ENCODE data around the gene CDK5RAP1.
A peak's percentile ranks its signal among the peaks of the same experiment; 100 is the strongest.
"Not testable (repeated sequence)": the region's sequence is repeated elsewhere in the genome, so short reads cannot be mapped to it uniquely, and the experiment has no call there.

CDK5RAP1 gene, protein sequence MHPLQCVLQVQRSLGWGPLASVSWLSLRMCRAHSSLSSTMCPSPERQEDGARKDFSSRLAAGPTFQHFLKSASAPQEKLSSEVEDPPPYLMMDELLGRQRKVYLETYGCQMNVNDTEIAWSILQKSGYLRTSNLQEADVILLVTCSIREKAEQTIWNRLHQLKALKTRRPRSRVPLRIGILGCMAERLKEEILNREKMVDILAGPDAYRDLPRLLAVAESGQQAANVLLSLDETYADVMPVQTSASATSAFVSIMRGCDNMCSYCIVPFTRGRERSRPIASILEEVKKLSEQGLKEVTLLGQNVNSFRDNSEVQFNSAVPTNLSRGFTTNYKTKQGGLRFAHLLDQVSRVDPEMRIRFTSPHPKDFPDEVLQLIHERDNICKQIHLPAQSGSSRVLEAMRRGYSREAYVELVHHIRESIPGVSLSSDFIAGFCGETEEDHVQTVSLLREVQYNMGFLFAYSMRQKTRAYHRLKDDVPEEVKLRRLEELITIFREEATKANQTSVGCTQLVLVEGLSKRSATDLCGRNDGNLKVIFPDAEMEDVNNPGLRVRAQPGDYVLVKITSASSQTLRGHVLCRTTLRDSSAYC

DNA sequence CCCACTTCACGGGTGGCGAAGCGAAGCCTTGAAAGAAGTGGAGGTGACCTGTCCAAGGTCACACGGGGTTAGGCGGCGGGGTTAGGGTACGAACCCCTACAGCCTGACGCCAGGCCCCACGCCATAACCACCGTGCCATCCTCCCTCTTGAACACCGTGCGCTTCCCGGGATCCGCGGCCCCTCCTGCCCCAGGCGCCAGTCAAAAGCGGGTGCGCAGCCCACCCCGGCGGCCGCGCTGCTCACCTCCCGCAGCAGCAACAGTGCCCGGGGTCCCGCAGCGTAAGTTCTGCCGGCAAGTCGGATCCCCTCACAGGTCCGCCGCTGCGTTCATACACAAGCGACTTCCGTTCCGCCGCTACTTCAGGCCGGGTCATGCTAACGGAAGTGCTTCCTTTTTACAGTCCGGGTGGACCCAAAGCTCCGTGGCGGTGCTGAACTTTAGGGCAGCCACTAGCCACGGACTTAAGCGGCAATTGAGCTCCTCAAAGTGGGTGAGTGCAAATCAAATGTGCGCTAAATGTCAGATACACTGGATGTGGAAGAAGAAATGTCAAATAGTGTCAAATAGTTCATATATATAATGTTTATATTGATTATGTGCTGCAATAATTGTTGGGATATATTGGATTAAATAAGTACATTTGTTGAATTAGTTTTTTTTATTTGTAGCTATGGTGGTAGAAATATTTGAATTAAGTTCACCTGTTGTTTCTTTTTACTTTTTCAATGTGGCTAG, at the start of gene CDK5RAP1:
TSS of gene CDK5RAP1 (minus strand) at position 336 of the 737 bp plus-strand sequence. CDS start 4,455 bp downstream, outside the sequence.
- DNase-seq: peak; percentile 89

DNA sequence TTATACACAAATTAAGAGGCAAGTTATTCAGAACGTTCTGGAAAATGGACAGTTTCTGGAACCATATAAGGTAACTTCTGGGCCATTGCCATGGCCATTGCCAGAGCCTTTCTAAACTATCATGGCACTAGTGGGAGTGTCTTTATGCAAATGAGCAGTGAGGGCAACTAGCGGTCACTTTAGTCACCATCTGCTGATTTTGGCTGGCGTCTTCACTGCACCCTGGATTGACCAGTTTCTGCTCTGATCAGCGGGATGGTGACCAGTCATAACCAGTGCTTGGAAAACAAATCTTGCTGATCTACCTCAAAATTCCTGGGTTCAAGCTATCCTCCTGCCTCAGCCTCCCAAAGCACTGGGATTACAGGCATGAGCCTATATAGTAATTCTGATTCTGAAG, 49.5 kb upstream of the CDK5RAP1 start:
- DNase-seq: no peak

DNA sequence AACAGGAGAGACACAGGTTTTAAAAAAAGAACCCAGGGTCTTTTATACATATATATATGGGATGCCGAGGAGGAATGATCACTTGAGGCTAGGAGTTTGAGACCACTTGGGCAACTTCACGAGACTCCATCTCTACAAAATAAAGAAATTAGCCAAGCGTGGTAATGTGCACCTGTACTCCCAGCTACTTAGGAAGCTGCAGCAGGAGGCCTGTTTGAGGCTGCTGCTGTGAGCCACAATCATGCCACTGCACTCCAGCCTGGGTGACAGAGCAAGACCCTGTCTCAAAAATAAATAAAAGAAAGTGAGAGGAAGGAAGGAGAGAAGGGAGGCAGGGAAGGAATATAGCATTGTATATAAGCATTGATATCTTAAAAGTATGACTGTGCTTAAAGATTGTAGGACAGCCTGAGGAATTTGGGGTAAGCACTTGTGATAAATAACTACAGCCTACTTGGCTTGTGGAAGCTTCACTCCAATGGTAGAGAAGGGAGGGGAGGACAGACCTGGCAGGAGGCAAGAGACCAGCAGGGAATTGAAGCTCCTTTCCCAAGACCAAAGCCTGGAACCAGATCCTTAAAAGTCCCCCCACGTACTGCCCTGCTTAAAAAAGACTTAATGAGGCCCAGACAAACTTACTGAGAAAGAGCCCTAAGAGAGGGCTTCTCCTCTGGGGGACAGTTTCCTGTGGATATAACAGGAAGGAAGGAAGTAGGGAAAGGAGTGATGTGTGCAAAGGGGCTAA, 44.7 kb upstream of the CDK5RAP1 start:
- DNase-seq: no peak

DNA sequence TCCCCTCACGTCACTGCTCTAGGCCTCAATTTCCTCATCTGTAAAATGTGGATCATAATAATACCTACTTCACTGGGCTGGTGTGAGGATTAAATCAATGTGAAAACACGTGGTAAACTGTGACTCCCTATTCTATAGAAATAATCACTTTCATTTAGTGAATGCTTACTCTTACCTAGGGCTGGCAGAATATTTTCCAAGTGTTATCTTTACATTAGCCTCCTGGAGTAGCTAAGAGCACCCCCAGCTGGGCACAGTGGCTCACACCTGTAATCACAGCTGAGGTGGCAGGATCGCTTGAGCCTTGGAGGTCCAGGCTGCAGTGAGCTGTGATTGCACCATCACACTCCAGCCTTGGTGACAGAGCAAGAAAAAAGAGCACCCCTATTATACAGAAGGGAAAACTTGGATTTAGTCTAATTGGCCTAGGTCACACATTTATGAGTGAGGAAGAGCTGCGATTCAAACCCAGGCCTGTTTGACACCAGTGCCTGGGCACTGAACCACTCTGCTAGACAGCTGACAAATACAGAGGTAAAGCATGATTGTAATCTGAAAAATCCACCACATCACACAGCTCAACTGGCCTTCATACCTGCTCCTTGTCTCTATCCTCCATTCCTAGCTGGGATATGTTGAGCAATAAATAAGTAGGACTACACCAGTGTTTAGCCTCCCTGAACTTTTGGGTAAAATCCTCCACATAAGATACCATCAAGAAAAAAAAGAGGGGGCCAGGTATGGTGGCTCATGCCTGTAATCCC, 43.7 kb upstream of the CDK5RAP1 start:
- peak; percentile 41 for DNase-seq

DNA sequence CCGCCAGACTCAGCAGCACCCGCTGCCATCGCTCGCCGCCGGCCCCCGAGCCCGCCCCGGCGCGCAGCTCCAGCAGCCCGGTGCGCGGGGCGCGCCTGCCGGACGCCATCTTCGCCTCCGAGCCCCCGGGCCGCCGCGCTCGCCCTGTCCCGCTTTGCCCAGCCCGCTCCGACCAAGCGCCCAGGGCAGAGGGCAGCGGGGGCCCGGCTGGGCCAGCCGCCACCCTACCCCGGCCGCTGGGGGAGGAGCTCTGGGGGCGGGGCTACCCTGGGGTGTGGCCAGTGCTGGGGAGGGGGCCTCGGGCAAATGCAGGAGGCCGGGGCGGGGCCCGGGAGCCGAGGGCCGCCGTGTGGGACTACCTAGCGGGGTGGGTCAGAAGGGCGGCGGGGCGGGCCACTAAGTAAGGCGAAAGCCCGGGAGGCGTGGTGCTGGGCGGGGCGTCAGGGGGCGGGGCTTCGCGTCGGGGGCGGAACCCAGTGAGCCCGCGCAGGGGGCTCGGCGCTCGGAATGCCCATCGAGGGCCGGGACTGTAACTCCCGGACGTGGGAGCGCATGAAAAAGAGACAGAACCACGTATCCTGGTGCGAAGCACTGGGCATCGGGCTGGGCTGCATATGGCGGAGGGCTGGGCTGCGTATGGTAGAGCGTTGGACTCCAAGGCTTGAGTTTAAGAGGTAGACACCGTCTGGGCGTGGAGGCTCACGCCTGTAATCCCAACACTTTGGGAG, 42.4 kb upstream of the CDK5RAP1 start, which contains the start of gene SNTA1:
TSS of gene SNTA1 (minus strand) at position 252 of the 728 bp plus-strand sequence. CDS start at position 109, 143 bp downstream.
- DNase-seq: peak; percentile 93

DNA sequence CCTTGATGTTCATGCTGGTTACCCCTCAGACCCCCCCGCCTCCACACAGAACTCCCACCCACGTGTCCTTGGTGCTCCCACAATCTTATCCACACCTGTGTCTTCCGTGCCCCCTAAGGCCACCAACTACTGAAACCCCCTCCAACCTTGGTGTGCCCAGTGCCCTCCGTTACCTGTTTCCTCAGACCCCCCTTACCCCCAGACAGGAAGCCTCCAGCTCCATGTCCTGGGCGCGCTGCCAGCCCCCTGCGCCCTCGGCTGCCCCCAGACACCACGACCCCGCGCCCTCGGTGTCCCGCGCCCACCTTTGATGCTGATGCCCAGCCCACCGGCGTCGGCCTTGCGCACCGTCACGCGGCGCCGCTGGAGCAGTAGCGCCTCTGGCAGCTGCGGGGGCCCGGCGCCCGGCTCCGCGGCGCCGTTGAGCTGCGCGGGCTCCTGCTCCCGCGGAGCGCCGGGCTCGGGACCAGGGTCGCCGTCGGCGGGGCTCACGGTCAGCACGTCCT, 41.7 kb upstream of the CDK5RAP1 start:
- no peak for DNase-seq

DNA sequence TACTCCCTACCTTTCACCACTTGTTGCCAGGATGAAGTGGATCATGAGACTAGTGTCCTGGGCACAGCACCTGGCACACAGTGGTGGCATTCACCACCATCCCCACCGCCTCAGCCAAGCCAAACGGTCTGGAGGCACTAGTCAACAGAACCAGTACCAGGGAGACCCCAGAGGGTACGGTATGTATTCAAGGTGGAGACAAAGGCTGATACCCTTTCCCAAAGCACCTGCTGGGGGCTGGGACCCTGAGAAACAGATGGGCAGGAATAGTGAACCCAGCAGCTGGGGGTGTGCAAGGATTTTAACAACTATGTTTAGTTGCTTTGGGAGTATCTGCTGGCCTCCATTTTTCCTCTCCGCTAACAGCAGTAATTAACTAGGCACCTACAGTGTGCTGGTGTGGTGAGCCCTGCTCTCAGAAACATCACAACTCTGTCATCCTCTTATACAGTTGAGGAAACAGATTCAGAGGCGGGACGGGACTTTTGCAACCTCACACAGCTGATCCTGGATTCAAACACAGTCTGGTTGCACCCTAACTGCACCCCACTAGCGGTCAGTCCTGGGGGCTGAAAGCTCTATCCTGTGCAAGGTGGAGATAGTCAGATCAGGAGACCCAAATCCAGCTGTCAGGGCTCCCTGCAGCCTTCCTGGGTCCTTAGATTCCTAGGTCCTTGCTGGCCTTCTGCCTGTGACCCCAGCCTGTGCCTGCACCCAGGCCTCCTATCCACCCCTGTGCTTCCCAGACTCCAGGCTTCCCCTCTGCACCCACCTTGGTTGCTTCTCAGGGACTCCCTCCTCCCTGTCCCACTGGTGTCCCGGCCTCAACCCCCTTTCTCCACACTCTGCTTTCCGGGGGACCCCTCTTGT, 41.1 kb upstream of the CDK5RAP1 start:
- DNase-seq: no peak

DNA sequence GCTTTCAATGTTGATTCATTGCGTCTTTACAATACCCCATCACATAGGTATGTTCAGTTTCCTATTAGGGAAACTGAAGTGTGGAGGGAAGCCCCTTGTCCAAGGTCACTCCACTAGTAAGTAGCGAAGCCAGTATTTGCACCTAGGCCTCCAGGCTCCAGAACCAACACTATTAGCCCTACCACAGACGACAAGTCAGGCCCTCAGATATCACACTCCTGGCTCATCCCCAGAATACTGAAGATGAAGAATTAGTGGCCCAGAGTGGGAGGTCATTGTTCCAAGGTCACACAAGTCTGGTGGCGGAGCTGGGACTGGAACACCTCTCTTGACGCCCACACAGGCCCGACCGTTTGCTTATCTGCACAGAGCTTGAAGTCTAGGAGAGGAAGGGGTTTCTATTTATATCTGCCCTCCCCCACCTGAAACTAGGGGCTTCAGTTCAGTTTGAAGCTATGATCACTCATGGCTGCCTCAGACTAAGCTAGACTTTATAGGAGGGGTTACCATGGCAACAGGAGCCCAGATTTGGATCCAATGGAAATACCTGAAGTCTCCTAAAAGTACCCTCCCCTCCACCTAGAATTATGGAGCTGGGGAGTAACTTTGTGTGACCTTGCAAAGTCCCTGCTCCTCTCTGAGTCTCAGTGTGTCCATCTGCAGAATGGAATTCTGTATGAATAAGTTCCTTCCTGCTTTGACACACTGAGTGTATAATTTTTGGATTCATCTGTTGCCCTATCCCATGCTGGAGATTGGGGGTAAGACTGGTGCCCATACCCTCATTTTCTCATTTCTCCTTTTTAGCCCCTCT, 40.0 kb upstream of the CDK5RAP1 start:
- no peak for DNase-seq

DNA sequence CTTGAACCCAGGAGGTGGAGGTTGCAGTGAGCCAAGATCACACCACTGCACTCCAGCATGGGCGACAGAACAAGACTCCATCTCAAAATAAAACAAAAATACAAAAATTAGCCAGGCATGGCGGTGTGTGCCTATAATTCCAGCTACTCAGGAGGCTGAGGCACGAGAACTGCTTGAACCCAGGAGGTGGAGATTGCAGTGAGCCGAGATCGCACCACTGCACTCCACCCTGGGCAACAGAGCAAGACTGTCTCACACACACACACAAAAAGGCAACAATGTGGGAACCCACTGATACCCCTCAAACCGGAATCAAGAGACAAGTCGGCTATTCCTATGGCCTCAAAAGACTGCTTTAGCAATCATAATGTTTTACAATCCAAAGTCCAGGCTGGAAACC, 39.2 kb upstream of the CDK5RAP1 start:
- not testable (repeated sequence) for DNase-seq

DNA sequence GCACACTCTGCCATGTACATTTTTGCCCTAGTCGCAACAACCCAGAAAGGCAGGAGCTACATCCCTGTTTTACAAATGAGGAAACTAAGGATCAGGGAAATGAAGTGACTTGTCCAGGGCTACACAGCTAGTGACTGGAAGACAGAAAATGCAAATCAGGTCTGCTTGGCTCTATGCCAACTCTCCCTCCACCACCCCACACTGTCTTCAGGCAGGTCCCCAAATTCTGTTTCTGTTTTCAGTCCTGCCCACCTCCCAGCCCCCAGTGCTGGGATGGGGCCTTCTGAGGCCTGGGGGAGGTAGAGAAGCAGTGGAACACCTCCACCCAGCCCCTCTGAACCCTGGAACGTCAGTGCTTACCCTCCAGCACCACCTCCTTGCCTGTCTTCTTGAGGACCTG, 37.2 kb upstream of the CDK5RAP1 start:
- no peak for DNase-seq

DNA sequence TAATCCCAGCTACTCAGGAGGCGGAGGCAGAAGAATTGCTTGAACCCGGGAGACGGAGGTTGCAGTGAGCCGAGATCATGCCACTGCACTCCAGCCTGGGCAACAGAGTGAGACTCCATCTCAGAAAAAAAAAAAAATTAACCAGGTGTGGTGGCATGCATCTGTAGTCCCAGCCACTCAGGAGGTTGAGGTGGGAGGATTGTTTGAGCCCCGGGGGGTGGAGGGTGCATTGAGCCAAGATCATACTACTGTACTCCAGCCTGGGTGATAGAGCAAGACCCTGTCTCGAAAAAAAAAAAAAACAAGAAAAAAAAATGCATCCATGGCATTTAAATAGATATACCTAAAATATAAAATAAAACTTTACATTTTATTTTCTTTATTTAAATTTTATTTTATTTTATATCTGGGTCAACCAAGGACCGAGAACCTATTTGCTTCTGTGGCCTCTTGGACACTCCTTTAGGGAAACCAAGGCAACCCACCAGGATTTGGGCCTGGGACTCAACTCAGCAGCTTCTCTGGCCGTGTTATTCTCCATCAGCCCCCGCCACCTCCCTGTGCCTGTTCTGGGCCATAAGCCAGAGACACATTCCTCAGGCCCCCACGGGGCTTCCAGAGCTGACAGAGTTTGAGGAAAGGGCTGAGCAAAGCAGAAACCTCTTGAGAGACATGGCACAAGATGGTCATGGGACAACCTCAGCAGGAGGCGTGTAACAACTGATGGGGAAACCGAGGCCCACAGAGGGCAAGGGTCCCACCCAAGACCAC, 36.0 kb upstream of the CDK5RAP1 start:
- DNase-seq: no peak

DNA sequence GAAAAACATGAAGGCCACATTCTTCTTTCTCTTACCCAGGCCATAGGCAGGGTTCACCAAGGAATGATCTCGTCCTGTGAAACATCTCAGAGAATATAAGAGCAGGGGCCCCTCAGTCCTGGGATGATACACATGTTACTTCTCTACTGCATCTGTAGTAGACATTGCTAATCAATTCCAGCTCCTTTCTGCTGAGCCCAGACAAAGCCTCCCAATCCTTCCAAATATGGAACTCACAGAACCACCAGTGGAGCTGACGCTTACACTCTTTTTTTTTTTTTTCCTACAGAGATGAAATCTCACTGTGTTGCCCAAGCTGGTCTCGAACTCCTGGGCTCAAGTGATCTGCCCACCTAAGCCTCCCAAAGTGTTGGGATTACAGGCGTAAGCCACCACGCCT, 33.1 kb upstream of the CDK5RAP1 start:
- DNase-seq: no peak

DNA sequence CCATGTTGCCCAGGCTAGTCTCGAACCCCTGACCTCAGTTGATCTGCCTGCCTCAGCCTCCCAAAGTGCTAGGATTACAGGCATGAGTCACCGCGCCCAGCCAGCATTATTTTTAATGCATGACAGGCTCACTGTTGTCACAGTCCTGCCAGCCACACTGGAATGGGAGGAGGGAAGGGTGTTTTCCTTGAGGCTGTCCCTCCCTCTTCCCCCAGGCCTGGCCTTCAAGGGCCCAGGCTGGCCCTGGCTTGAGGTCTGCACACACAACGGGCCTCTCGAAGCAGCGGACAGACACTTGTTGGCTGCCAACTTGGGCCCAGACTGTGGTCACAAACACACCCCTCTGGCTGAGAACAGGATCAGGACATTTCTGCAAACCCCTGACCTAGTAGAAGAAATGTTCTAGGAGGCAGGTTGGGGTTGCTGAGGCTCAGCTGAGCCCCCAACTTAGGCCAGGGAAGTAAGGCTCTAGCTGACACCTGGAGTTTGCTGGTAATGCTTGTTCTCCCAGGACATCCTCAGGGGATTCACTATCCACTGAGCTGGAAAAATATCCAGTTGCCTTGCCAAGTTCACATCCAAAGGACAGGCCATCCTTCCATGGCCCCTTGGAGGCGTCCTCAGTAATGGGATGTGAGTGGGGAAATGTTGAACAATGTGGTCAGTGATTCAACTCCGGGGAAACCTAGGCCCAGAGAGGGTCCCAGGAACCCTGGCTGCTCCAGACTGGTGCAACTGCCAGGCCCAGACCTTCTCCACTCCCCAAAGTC, 32.3 kb upstream of the CDK5RAP1 start:
- no peak for DNase-seq

DNA sequence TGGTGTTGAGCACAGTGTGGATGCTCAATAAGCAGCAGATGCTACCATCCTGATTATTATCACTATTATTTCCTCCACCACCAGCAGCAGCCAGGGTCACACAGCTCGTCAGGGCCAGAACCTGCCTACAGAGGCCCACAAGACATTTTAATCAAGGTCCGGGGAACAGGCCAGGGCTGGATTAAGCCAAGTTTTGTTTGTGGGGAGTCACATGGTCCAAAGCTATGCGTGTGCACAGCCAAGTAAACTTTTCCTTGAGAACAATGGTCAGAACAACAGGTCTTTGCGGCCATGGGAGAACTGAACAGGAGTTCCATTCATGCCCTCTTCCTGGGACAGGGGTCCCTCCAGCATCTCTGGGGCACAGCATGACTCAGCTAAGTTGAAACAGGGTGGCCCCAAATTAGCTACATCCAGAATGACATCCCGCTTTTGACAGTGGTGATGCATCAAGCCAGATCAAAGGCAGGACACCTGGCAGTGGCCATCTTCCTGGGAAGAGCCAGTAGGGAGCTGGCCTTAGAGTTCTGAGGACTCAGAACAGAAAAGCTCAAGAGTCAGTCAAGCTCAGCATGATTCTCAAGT, 30.6 kb upstream of the CDK5RAP1 start:
- no peak for DNase-seq

DNA sequence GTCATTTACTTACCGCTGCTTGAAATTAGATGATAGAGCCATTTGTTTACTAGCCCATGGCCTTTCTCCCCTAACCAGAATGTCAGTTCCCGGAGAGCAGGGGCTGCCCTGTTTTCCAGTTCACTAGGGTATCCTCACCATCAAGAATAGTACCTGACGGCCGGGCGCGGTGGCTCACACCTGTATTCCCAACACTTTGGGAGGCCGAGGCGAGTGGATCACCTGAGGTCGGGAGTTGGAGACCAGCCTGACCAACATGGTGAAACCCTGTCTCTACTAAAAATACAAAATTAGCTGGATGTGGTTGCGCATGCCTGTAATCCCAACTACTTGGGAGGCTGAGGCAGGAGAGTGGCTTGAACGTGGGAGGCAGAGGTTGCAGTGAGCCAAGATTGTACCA, 22.6 kb upstream of the CDK5RAP1 start:
- not testable (repeated sequence) for DNase-seq

DNA sequence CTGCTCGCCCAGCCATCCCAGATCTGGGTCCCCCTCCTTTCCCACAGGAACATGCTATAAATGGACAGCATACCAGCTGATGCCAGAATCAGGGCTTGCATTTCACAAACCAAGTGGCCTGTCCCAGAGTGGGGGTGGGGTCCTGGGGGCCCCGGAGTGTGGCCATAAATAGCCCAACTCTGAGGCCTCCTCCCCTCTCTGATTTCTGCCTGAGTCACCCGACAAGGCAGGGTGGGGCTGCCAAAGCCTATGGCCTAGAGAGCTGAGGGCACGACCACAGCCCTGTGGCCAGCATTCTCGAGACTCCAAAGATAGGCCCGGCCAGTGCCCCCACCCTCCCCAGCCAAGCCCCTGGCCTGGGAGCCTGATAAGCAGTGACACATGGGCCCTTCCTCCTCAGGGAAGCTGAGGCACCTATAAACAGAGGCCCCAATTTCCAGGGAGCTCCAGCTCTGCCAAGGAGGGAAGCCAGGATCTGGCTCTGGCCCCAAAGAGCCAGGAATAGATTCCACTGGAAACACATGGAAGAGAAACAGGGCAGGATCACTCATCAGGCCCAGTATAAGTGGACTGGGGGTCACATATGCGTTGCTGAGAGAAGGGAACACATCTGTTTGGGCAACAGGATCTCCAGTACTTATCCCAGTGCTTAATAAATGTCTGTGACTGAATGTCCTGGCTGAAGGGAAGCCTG, 22.0 kb upstream of the CDK5RAP1 start:
- no peak for DNase-seq
